Measurements from ENCODE around the gene ZNF408. TPM values are rescaled to one million over a fixed set of nuclear protein-coding genes. Genes with fewer than 3 reads are reported as not detected.

Gene ZNF408
- total and polyA plus RNA-seq, 2 donors (not counting 3 experiments of a cell fraction or from before 2014, with no cell fraction given): 7.8 to 10.9 TPM

DNA sequence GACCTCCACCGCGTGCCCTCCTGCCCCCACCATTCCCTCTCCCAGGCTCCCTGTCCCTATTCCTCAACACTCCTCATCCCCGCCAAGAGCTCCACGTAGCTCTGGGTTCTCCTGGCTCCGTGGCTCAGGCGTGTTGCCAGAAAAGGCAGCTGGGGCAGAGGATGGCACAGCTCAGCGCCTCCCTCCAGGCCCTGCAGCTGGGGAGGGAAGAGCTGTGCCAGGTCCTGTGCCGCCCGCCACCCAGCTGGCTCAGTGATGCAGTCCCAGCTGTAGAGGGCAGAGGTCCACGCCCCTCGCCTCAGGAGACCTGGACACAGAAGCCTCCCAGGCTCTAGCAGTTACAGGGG is 4.6 kb upstream of the ZNF408 start:
- Histone ChIP-seq H3K27me3 (ENCODE audit: control insufficient read depth in 2 of 2, insufficient read depth in 2 of 2, low read length in 2 of 2) (no peaks in the 10 kb centered on the region), H3K9me1 (replicated peaks; ENCODE audit: control insufficient read depth, extremely low read depth, insufficient read depth, low read length) (no peaks in the 10 kb centered on the region), H4K20me1 (replicated peaks; ENCODE audit: control insufficient read depth, extremely low read depth, insufficient read depth, low read length) (no peaks in the 10 kb centered on the region), H3K9me3 (replicated peaks; ENCODE audit: control insufficient read depth, insufficient read depth, low read length) (no peaks in the 10 kb centered on the region), H3K9ac (replicated peaks; ENCODE audit: extremely low read depth, insufficient read depth, low read length) (no peak overlapping the region), H3K79me2 (ENCODE audit: control insufficient read depth, insufficient read depth, low read length) (peaks cover 16% of the 10 kb centered on the region), H3K36me3 (ENCODE audit: control insufficient read depth in 2 of 2, extremely low read depth in 1 of 2, insufficient read depth in 2 of 2, low read length in 2 of 2) (peaks cover 4 to 26% of the 10 kb centered on the region in 2 experiments), H3K4me2 (ENCODE audit: insufficient read depth, low read length) (no peak overlapping the region), H3K27ac (ENCODE audit: insufficient read depth, low read depth, low read length) (no peak overlapping the region), H3K4me1 (ENCODE audit: control insufficient read depth, extremely low read depth, insufficient read depth, low read length) (no peaks in the 10 kb centered on the region), H3K4me3 (replicated peaks in 1 of 3; ENCODE audit: insufficient read depth in 1 of 3, low read depth in 1 of 3, low read length in 3 of 3) (no peak overlapping the region), H2AFZ (ENCODE audit: low read depth, low read length) (no peak overlapping the region)
- TF ChIP-seq POLR2AphosphoS5 (IDR thresholded peaks at IDR 0.05; ENCODE audit: insufficient read depth, low read depth, low read length) (no peak), JUN (IDR thresholded peaks at IDR 0.05; ENCODE audit: borderline replicate concordance, insufficient read depth, insufficient read length, low read depth) (no peak), POLR2A (IDR thresholded peaks at IDR 0.05; ENCODE audit: low read depth, low read length) (no peak), EZH2 (IDR thresholded peaks at IDR 0.05; ENCODE audit: borderline replicate concordance, low read depth, low read length, severe bottlenecking) (no peak), GATA2 (IDR thresholded peaks at IDR 0.05; ENCODE audit: insufficient read depth, insufficient read length, low read depth, low read length) (no peak), FOS (IDR thresholded peaks at IDR 0.05; ENCODE audit: borderline replicate concordance, insufficient read depth, low read length) (no peak), MYC (IDR thresholded peaks at IDR 0.05; ENCODE audit: low read depth, low read length) (no peak)
- TF ChIP-seq, protein P1, sequence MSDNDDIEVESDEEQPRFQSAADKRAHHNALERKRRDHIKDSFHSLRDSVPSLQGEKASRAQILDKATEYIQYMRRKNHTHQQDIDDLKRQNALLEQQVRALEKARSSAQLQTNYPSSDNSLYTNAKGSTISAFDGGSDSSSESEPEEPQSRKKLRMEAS (IDR thresholded peaks at IDR 0.05; ENCODE audit: insufficient read depth, insufficient read length): no peak
- TF ChIP-seq, protein P2, sequence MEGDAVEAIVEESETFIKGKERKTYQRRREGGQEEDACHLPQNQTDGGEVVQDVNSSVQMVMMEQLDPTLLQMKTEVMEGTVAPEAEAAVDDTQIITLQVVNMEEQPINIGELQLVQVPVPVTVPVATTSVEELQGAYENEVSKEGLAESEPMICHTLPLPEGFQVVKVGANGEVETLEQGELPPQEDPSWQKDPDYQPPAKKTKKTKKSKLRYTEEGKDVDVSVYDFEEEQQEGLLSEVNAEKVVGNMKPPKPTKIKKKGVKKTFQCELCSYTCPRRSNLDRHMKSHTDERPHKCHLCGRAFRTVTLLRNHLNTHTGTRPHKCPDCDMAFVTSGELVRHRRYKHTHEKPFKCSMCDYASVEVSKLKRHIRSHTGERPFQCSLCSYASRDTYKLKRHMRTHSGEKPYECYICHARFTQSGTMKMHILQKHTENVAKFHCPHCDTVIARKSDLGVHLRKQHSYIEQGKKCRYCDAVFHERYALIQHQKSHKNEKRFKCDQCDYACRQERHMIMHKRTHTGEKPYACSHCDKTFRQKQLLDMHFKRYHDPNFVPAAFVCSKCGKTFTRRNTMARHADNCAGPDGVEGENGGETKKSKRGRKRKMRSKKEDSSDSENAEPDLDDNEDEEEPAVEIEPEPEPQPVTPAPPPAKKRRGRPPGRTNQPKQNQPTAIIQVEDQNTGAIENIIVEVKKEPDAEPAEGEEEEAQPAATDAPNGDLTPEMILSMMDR (IDR thresholded peaks at IDR 0.05; ENCODE audit: extremely low read depth in 1 of 2, insufficient read depth in 1 of 2, low read depth in 1 of 2, low read length in 2 of 2): no peak
- DNase-seq (ENCODE audit: low read depth, low spot score): no peak
- dilution Hi-C loops (cut with MboI; ENCODE audit: extremely low pct_ligation_motif_present, low sequenced_read_pairs): no loop called here
- ChIA-PET POLR2A (no interaction called here), CTCF (no interaction called here)
- BruUV-seq (replicated peaks): no TSS peak
- no peak for FAIRE-seq
- intact Hi-C loops (cut with micrococcal nuclease): no loop called here

Data from endothelial cell of umbilical vein (primary cell).